CD4-positive, alpha-beta T cell treated with Interleukin-21 for 1 hour (primary cell): ENCODE measurements around the gene NACC2.

Source experiments
- DNase-seq: peaks from one replicate; pipeline ENCODE4 v3.0.0-alpha.2; 2020

The NACC2 gene

GRCh38 chr9:136020206-136020605 lies 74.9 kb downstream of the NACC2 start:
- no peak for DNase-seq

- no peak for DNase-seq
Observed at GRCh38 chr9:136019681-136020060, 75.4 kb downstream of the NACC2 start.

- no peak for DNase-seq
Observed at GRCh38 chr9:136019041-136019680, 75.9 kb downstream of the NACC2 start.

- no peak for DNase-seq
Observed at GRCh38 chr9:136018257-136019031, 76.6 kb downstream of the NACC2 start.

- DNase-seq, result no peak
Observed at GRCh38 chr9:136017289-136018190, 77.5 kb downstream of the NACC2 start.

GRCh38 chr9:136016572-136017288 lies 78.4 kb downstream of the NACC2 start:
- DNase-seq, result no peak

- DNase-seq, result no peak
Observed at GRCh38 chr9:136015656-136016571, 79.2 kb downstream of the NACC2 start.

GRCh38 chr9:136014924-136015633 lies 80.0 kb downstream of the NACC2 start:
- no peak for DNase-seq

- no peak for DNase-seq
Observed at GRCh38 chr9:136014147-136014923, 80.8 kb downstream of the NACC2 start.

GRCh38 chr9:136013524-136014034 lies 81.5 kb downstream of the NACC2 start:
- no peak for DNase-seq

GRCh38 chr9:136013116-136013515 lies 82.0 kb downstream of the NACC2 start:
- DNase-seq, result no peak

GRCh38 chr9:136012651-136013050 lies 82.4 kb downstream of the NACC2 start:
- DNase-seq, result no peak

- no peak for DNase-seq
Observed at GRCh38 chr9:136011703-136012496, 83.2 kb downstream of the NACC2 start.

- no peak for DNase-seq
Observed at GRCh38 chr9:136011376-136011702, 83.8 kb downstream of the NACC2 start.

GRCh38 chr9:136010615-136011361 lies 84.3 kb downstream of the NACC2 start:
- DNase-seq, result no peak

- DNase-seq, result no peak
Observed at GRCh38 chr9:136010176-136010575, 84.9 kb downstream of the NACC2 start.

GRCh38 chr9:136009516-136009915 lies 85.6 kb downstream of the NACC2 start:
- no peak for DNase-seq

GRCh38 chr9:136008693-136008997 lies 86.4 kb downstream of the NACC2 start:
- DNase-seq, result no peak
